Measurements from ENCODE around the gene SEMA5A.

The SEMA5A gene

DNA sequence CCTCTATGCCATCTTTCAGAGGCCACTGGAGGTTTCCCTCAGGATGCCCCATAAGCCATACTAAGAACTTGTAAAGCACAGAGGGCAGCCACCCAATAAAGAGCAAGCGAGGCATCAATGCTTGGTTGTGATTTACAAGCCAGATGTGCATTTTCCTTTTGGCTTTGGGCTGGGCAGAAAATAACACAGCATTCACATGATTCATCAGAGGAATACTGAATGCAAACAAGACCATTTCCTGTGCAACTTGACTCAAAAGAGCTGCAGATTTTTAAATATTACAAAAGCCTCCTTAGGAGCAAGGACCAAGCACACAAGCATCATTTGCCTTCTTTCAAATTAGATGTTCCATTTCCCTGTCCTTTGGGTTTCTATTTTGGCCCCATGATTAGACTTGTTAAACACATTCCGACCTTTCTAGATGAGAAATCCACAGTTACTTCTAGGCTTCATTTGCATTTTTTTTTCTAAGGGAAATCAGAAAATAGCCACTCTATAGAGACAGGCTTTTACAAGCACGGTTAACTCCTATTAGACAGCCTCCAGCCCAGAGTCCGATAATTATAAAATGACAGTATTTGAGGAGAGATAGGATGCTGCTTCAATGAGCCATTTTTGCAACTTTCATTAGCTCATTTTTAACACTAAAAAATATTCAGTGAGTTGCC lies 207.8 kb downstream of the SEMA5A start:
- peak; percentile 79 for DNase-seq (ENCODE audit: low read depth)
- no peak overlapping the region for H3K4me3 ChIP-seq (ENCODE audit: low read depth, low read length)
- no peak for TF ChIP-seq CTCF (conservative IDR thresholded peaks at IDR 0.05; ENCODE audit: low read depth, low read length)

DNA sequence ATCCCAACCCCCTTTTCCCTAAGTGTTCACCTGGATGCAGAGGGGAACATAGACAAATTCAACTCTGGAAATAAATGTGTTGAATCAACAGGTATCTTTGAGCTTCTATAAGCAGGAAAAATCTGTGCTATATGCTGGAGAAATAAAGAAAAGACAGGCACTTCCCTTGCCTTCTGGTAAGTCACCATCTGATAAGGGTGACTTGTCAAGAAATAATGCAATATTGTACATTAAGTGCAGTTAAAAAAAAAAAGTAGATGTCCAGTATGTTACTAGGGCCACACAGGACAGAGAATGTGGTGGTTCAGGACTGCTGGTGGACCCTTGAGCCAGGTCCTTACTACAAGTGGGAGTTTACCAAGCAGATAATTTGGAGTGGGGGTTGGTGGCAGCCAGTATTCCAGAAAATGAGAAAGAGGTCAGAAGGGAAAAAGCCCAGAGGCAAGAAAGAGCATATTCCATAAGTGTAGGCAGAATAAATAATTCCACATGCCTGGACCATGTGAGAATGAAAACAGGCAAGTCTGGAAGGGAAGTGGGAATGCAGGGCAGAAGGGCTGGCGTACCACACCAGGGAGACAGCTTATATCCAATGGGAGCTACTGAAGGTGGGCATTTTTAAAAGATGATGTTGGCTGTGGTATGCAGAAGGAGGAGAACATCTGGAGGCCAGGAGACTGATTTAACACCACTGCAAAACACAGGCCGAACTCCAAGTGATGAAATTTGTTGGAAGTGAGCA lies 209.9 kb downstream of the SEMA5A start:
- H3K4me3 ChIP-seq (ENCODE audit: low read depth, low read length), result no peak overlapping the region
- no peak for TF ChIP-seq CTCF (conservative IDR thresholded peaks at IDR 0.05; ENCODE audit: low read depth, low read length)
- DNase-seq (ENCODE audit: low read depth), result no peak

DNA sequence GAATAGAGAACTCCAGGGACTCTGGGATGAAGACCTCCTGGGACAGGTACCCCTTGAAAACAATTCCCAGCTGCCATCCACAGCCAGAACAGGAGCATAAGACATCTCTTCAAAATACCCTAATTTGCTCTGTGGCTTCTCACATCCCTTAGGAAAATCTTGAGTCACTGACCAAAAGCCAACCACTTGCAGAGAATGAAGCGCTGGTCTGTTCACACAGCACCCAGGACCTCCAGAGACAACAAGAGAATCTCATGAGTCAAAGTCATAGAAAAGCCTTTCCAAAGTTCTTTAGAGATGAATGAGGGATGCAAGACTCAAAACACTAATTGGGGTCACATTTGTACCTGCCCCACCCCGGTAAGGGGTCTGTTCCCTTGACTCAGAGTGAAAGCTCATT lies 210.6 kb downstream of the SEMA5A start:
- no peak overlapping the region for H3K4me3 ChIP-seq (ENCODE audit: low read depth, low read length)
- no peak for TF ChIP-seq CTCF (conservative IDR thresholded peaks at IDR 0.05; ENCODE audit: low read depth, low read length)

DNA sequence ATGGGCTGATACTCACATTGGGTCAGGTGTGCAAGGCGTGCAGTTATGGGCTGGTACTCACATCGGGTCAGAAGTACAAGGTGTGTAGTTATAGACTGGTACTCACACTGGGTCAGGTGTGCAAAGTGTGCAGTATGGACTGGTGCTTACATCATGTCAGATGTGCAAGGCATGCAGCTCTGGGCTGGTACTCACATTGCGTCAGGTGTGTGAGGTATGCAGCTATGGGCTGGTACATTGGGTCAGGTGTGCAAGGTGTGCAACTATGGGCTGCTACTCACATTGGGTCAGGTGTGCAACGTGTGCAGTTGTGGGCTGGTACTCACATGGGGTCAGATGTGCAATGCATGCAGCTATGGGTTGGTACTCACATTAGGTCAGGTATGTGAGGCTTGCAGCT lies 213.8 kb downstream of the SEMA5A start:
- TF ChIP-seq CTCF (conservative IDR thresholded peaks at IDR 0.05; ENCODE audit: low read depth, low read length), result no peak
- DNase-seq (ENCODE audit: low read depth), result no peak
- H3K4me3 ChIP-seq (ENCODE audit: low read depth, low read length), result no peak overlapping the region

More for the DNA sequence above, 210.6 kb downstream of the SEMA5A start:
- DNase-seq (ENCODE audit: low read depth), result no peak

GRCh38 chr5:9331372-9331771 lies 214.5 kb downstream of the SEMA5A start:
- TF ChIP-seq CTCF (conservative IDR thresholded peaks at IDR 0.05; ENCODE audit: low read depth, low read length), result no peak
- DNase-seq (ENCODE audit: low read depth), result no peak
- H3K4me3 ChIP-seq (ENCODE audit: low read depth, low read length), result no peak overlapping the region

- no peak overlapping the region for H3K4me3 ChIP-seq (ENCODE audit: low read depth, low read length)
- no peak for TF ChIP-seq CTCF (conservative IDR thresholded peaks at IDR 0.05; ENCODE audit: low read depth, low read length)
- no peak for DNase-seq (ENCODE audit: low read depth)
These were observed 216.8 kb downstream of the SEMA5A start for GRCh38 chr5:9329125-9329524.

- no peak for TF ChIP-seq CTCF (conservative IDR thresholded peaks at IDR 0.05; ENCODE audit: low read depth, low read length)
- no peak for DNase-seq (ENCODE audit: low read depth)
- no peak overlapping the region for H3K4me3 ChIP-seq (ENCODE audit: low read depth, low read length)
These were observed 220.3 kb downstream of the SEMA5A start for GRCh38 chr5:9325549-9325948.

All from choroid plexus epithelial cell (primary cell).